DND-41 (cell line): ENCODE results near the gene ALG2.

Experiments
- ATAC-seq: fragments of 200-7000 bp; cut with Tn5 transposase; 3 replicates; pipeline ENCODE4 v1.9.1; 2021; ENCODE audit warnings: low read depth; ENCODE audit not compliant: insufficient read depth
- DNase-seq: peaks from one replicate; pipeline ENCODE4 v3.0.0-alpha.2; 2020
- H2AFZ ChIP-seq: 2 replicates; pipeline ENCODE4 v1.6.0; 2012; ENCODE audit warnings: low read depth, low read length
- H3K27ac ChIP-seq: 2 replicates; pipeline ENCODE4 v1.5.1; 2012; ENCODE audit warnings: low read length, inconsistent platforms
- H3K27me3 ChIP-seq: fragments of 200-600 bp; sonication (generic); 2 replicates; pipeline ENCODE4 v1.6.0; 2012; ENCODE audit warnings: low read length, mild to moderate bottlenecking, inconsistent platforms; ENCODE audit not compliant: insufficient read depth, poor library complexity
- H3K36me3 ChIP-seq: 2 replicates; pipeline ENCODE4 v1.5.1; 2012; ENCODE audit warnings: low read length, inconsistent platforms; ENCODE audit not compliant: insufficient read depth
- H3K4me1 ChIP-seq: 2 replicates; pipeline ENCODE4 v1.5.1; 2012; ENCODE audit warnings: mild to moderate bottlenecking, low read length; ENCODE audit not compliant: insufficient read depth
- H3K4me2 ChIP-seq: 2 replicates; pipeline ENCODE4 v1.6.0; 2012; ENCODE audit warnings: mild to moderate bottlenecking, moderate library complexity, low read length, inconsistent platforms; ENCODE audit not compliant: insufficient read depth
- H3K4me3 ChIP-seq, 2 experiments: fragments of 200-600 bp in 1 of 2; shearing (Covaris generic) in 1 of 2; 2 replicates each; pipeline ENCODE4 v1.5.1; 2012 to 2016; ENCODE audit warnings: inconsistent platforms in 2 of 2, low read length in 2 of 2, mild to moderate bottlenecking in 2 of 2, low read depth in 1 of 2, moderate library complexity in 1 of 2
- H3K79me2 ChIP-seq: 2 replicates; pipeline ENCODE4 v1.6.0; 2012; ENCODE audit warnings: low read length, inconsistent platforms; ENCODE audit not compliant: insufficient read depth
- H3K9ac ChIP-seq: 2 replicates; pipeline ENCODE4 v1.6.0; 2012; ENCODE audit warnings: low read depth, mild to moderate bottlenecking, inconsistent platforms, low read length, moderate library complexity
- H3K9me3 ChIP-seq: 2 replicates; pipeline ENCODE4 v1.5.1; 2012; ENCODE audit warnings: low read length, moderate library complexity, mild to moderate bottlenecking, inconsistent platforms; ENCODE audit not compliant: insufficient read depth, severe bottlenecking
- H4K20me1 ChIP-seq: 2 replicates; pipeline ENCODE4 v1.6.0; 2012; ENCODE audit warnings: low read length; ENCODE audit not compliant: insufficient read depth
- EZH2 ChIP-seq: IDR thresholded peaks from 3 replicates; pipeline ENCODE4 v1.6.1; 2012; ENCODE audit warnings: borderline replicate concordance, low read depth, mild to moderate bottlenecking, moderate library complexity, low read length, inconsistent platforms; ENCODE audit not compliant: severe bottlenecking
- TF ChIP-seq, protein P1 (sequence below): IDR thresholded peaks from 2 replicates; pipeline ENCODE4 v1.5.1; 2012; ENCODE audit warnings: borderline replicate concordance, low read length, moderate library complexity, mild to moderate bottlenecking; ENCODE audit not compliant: poor library complexity, severe bottlenecking; ENCODE audit errors: extremely low read depth

ALG2 gene

DNA sequence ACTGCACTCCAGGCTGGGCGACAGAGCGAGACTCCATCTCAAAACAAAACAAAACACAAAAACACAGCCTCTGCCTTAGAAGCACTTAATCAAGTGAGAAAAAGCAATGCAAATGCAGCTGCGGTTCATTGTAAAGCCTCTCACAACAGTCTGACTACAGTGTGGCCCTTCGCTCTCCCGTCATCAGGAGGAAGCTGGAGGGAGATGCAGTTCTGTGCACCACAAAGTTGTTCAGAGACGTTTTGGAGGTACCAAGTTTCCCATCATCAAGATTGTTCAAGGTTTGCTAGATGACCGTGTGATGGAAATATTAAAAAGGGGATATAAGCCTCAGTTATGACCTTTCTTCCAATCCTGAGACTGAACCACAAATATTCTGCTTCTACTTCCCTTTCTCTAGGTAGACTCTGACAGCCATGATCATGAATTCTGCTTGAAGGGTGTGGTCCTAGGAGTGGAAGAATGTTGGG is 41.2 kb upstream of the ALG2 start:
- ATAC-seq (no peak), DNase-seq (no peak)
- no peaks in the 10 kb centered on the region for H4K20me1 ChIP-seq
- TF ChIP-seq EZH2, result no peak
- TF ChIP-seq, protein P1, sequence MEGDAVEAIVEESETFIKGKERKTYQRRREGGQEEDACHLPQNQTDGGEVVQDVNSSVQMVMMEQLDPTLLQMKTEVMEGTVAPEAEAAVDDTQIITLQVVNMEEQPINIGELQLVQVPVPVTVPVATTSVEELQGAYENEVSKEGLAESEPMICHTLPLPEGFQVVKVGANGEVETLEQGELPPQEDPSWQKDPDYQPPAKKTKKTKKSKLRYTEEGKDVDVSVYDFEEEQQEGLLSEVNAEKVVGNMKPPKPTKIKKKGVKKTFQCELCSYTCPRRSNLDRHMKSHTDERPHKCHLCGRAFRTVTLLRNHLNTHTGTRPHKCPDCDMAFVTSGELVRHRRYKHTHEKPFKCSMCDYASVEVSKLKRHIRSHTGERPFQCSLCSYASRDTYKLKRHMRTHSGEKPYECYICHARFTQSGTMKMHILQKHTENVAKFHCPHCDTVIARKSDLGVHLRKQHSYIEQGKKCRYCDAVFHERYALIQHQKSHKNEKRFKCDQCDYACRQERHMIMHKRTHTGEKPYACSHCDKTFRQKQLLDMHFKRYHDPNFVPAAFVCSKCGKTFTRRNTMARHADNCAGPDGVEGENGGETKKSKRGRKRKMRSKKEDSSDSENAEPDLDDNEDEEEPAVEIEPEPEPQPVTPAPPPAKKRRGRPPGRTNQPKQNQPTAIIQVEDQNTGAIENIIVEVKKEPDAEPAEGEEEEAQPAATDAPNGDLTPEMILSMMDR, result no peak
- no peak overlapping the region for H3K4me2 ChIP-seq
- H3K36me3 ChIP-seq, result no peaks in the 10 kb centered on the region
- H2AFZ ChIP-seq, result no peak overlapping the region
- H3K9ac ChIP-seq, result no peak overlapping the region
- H3K4me3 ChIP-seq, result no peak overlapping the region
- H3K79me2 ChIP-seq, result no peaks in the 10 kb centered on the region
- no peaks in the 10 kb centered on the region for H3K9me3 ChIP-seq
- peaks cover 7% of the 10 kb centered on the region; the same call in 1 of the 2 replicates for H3K4me1 ChIP-seq
- no peaks in the 10 kb centered on the region for H3K27me3 ChIP-seq
- no peak overlapping the region for H3K27ac ChIP-seq

DNA sequence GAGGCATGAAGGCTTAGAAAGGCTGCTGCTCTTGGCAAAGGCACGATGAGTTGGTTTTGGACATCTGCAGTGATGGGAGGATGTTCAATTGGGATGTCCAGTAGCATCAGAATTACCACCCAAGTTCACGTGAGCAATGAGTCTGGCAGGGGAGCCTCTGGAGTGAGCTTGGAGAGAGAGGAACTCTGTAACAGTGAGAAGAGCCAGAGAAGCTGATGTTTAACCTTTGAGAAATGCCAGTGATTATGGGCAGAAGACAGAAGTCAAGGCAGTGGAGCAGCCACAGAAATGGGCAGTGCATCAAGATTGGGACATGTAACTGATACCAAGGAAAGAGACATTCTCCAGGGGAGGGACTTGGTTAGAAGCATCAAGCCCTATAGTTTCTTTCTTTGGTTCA is 40.2 kb upstream of the ALG2 start:
- H3K4me2 ChIP-seq, result no peak overlapping the region
- H3K4me1 ChIP-seq, result peaks cover 7% of the 10 kb centered on the region; the same call in 1 of the 2 replicates
- no peak for DNase-seq
- H3K4me3 ChIP-seq, result no peak overlapping the region
- no peaks in the 10 kb centered on the region for H3K36me3 ChIP-seq
- H3K9ac ChIP-seq, result no peak overlapping the region
- H3K27me3 ChIP-seq, result no peaks in the 10 kb centered on the region
- no peak overlapping the region for H2AFZ ChIP-seq
- no peaks in the 10 kb centered on the region for H3K9me3 ChIP-seq
- H3K27ac ChIP-seq, result no peak overlapping the region
- TF ChIP-seq EZH2, result no peak
- TF ChIP-seq, protein P1, result no peak
- H4K20me1 ChIP-seq, result no peaks in the 10 kb centered on the region
- H3K79me2 ChIP-seq, result no peaks in the 10 kb centered on the region
- ATAC-seq, result no peak

DNA sequence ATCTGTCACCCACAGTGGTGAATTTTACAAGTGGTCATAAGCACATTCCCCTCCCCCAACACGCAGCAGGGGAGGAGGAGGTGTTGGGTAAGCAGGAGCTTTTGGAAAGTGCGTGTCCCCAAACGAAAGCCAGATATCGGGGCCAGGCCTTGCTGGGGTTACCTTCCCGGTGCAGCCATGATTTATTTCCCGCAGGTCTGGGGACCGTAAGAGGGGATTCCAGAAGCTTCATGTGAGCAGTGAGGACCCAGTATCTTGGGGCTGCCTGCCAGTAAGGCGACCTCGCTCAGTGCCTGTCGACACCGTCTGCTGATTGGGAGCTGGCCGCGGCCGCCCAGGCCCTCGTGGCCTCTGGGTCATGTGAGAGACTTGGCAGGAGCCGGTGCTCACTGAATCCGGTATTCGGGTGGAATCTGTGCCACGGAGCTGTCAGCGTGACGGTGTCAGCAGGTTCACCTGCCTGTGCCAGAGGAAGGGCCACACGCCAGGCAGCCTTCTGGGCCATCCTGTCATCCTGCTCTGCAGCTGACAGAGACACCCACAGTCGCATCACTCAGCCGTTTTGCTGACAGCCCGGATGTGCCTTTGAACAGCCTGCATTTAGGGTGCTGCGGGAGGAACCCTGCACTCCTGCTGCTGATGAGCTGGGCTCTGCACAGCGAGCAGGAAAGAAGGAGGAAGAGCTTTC is 37.6 kb upstream of the ALG2 start:
- Histone ChIP-seq H3K36me3 (no peaks in the 10 kb centered on the region), H3K27ac (no peak overlapping the region), H3K4me3 (no peak overlapping the region), H2AFZ (no peak overlapping the region), H3K4me2 (no peak overlapping the region), H4K20me1 (no peaks in the 10 kb centered on the region), H3K27me3 (no peaks in the 10 kb centered on the region), H3K79me2 (no peaks in the 10 kb centered on the region), H3K9ac (no peak overlapping the region), H3K4me1 (no peaks in the 10 kb centered on the region), H3K9me3 (no peaks in the 10 kb centered on the region)
- ATAC-seq (no peak), DNase-seq (no peak)
- TF ChIP-seq, protein P1, result no peak
- no peak for TF ChIP-seq EZH2
